GM12878 (cell line): Measurements from ENCODE around the gene LRRC31. TPM values are rescaled to one million over a fixed set of nuclear protein-coding genes. Genes with fewer than 3 reads are reported as not detected.

Experiments
- EP300 ChIP-seq, 2 experiments: fragments of 150-350 bp in 1 of 2; IDR thresholded peaks; 2 replicates each; pipeline ENCODE4 v1.6.1; 2011 to 2012; ENCODE audit warnings: low read depth in 2 of 2, low read length in 2 of 2, borderline replicate concordance in 1 of 2, improper control_type of control experiment in 1 of 2, inconsistent platforms in 1 of 2; ENCODE audit not compliant: control insufficient read depth in 1 of 2
- JUNB ChIP-seq: IDR thresholded peaks from 2 replicates; pipeline ENCODE4 v1.6.1; 2016; ENCODE audit warnings: antibody characterized with exemption, mild to moderate bottlenecking
- MEF2A ChIP-seq: IDR thresholded peaks from 2 replicates; pipeline ENCODE4 v1.6.1; 2011; ENCODE audit warnings: low read depth, mild to moderate bottlenecking, low read length, moderate library complexity; ENCODE audit not compliant: insufficient read depth
- PML ChIP-seq: IDR thresholded peaks from 2 replicates; pipeline ENCODE4 v1.6.1; 2012; ENCODE audit warnings: low read length, inconsistent platforms
- RAD51 ChIP-seq: fragments of 450-650 bp; IDR thresholded peaks from 2 replicates; pipeline ENCODE4 v1.6.1; 2016; ENCODE audit warnings: moderate library complexity, mild to moderate bottlenecking, inconsistent platforms
- RB1 ChIP-seq: fragments of 450-650 bp; formaldehyde crosslinking; IDR thresholded peaks from 2 replicates; pipeline ENCODE4 v1.6.1; 2017; ENCODE audit warnings: mild to moderate bottlenecking, borderline replicate concordance
- RFX5 ChIP-seq: IDR thresholded peaks from 2 replicates; pipeline ENCODE4 v1.6.1; 2011; ENCODE audit warnings: low read depth, low read length, improper control_type of control experiment
- RUNX3 ChIP-seq: IDR thresholded peaks from 2 replicates; pipeline ENCODE4 v1.6.1; 2012; ENCODE audit warnings: low read length, inconsistent platforms
- TCF12 ChIP-seq: IDR thresholded peaks from 2 replicates; pipeline ENCODE4 v1.6.1; 2011; ENCODE audit warnings: low read depth, mild to moderate bottlenecking, low read length
- WRNIP1 ChIP-seq: IDR thresholded peaks from 2 replicates; pipeline ENCODE4 v1.6.1; 2011; ENCODE audit warnings: low read depth, low read length, improper control_type of control experiment, borderline replicate concordance
- ZNF384 ChIP-seq: IDR thresholded peaks from 2 replicates; pipeline ENCODE4 v1.6.1; 2012; ENCODE audit warnings: low read depth, mild to moderate bottlenecking, low read length, improper control_type of control experiment, borderline replicate concordance
- polyA plus RNA-seq, 11 experiments: library from polyadenylated mRNA; depleted of rRNA in 4 of 11; unstranded in 6 of 11; stranded (reverse) in 5 of 11; fragments of >200 nt; fragmentation: Nextera tagmentation in 4 of 11; fragmentation: Illumina TruSeq in 1 of 11; extraction: Ambion mirVana in 4 of 11; extraction: Trizol in 1 of 11; gene quantifications; 1 replicate in 1 of 11; 2 replicates in 10 of 11; pipeline versions ENCODE4 v1.2.1 to v1.2.3, GENCODE V29; 2011 to 2016; ENCODE audit warnings: inconsistent platforms in 2 of 11, missing spikeins in 2 of 11, low read depth in 1 of 11
- total RNA-seq, 4 experiments: library from RNA; depleted of rRNA in 3 of 4; stranded (reverse); fragments of >200 nt in 3 of 4; fragmentation: Illumina TruSeq in 1 of 4; extraction: Trizol in 1 of 4; gene quantifications; 2 replicates each; pipeline versions ENCODE4 v1.2.1 to v1.2.3, GENCODE V29; 2013 to 2021
- TF ChIP-seq, protein P1 (sequence below): IDR thresholded peaks from 2 replicates; pipeline ENCODE4 v1.6.1; 2011; ENCODE audit warnings: borderline replicate concordance, low read depth, mild to moderate bottlenecking, moderate library complexity, mixed read lengths, low read length; ENCODE audit not compliant: insufficient read depth; ENCODE audit errors: extremely low read length
- TF ChIP-seq, protein P2 (sequence below): fragments of 450-650 bp; IDR thresholded peaks from 2 replicates; pipeline ENCODE4 v1.6.1; 2017; ENCODE audit warnings: mild to moderate bottlenecking, moderate library complexity
- TF ChIP-seq, protein P3 (sequence below): fragments of 450-650 bp; formaldehyde crosslinking; IDR thresholded peaks from 2 replicates; pipeline ENCODE4 v1.4.0; 2022; ENCODE audit warnings: mild to moderate bottlenecking, moderate library complexity
- TF ChIP-seq, protein P4 (sequence below): IDR thresholded peaks from 2 replicates; pipeline ENCODE4 v1.6.1; 2012; ENCODE audit warnings: low read length, inconsistent platforms
- TF ChIP-seq, protein P5 (sequence below): fragments of 450-650 bp; IDR thresholded peaks from 2 replicates; pipeline ENCODE4 v1.6.1; 2017; ENCODE audit warnings: mild to moderate bottlenecking

LRRC31 gene
- total and polyA plus RNA-seq, 10 of the 15 experiments (the other 5 are each of a cell fraction or from before 2014, with no cell fraction given) = 0.04 to 0.06 (median 0.06) TPM; not detected in 7

DNA sequence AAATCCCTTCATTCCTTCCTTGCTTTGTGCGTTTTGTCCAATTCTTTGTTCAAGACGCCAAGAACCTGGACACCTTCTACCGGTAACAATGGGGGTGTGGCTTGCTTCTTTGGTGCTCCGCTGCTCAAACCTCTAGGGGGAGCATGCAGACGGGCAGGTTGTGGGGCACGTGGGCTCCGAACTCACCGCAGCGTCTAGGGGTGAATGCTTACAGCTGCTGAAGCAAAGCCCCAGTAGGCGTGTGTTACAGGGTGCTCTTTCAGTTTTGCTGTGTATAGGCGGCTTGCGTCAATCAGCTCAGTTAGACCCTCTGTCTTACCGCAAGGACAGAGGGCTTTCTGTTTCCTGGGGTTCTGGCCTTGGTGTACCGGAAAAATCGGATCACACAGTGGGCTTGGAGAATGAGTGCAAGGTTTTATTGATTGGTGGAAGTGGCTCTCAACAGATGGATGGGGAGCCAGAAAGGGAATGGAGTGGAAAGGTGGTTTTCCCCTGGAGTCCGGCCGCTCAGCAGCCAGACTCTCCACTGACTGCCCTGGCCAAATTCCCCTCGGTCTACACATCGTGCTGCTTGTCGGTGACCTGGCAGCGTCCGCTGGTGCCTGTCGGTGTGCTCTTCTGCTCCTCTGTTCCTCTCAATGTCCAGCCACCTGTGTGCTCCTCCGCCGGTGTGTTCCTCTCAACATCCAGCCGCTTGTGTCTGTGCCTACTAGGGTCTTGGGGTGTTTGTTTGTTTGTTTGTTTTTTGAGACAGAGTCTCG is 55.8 kb downstream of the LRRC31 start (continued):
- TF ChIP-seq, protein P1, sequence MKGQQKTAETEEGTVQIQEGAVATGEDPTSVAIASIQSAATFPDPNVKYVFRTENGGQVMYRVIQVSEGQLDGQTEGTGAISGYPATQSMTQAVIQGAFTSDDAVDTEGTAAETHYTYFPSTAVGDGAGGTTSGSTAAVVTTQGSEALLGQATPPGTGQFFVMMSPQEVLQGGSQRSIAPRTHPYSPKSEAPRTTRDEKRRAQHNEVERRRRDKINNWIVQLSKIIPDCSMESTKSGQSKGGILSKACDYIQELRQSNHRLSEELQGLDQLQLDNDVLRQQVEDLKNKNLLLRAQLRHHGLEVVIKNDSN = peak; percentile 85
- TF ChIP-seq RB1 = no peak
- peak; percentile 29; the same call in 1 of the 2 replicates for TF ChIP-seq JUNB
- TF ChIP-seq, protein P2, sequence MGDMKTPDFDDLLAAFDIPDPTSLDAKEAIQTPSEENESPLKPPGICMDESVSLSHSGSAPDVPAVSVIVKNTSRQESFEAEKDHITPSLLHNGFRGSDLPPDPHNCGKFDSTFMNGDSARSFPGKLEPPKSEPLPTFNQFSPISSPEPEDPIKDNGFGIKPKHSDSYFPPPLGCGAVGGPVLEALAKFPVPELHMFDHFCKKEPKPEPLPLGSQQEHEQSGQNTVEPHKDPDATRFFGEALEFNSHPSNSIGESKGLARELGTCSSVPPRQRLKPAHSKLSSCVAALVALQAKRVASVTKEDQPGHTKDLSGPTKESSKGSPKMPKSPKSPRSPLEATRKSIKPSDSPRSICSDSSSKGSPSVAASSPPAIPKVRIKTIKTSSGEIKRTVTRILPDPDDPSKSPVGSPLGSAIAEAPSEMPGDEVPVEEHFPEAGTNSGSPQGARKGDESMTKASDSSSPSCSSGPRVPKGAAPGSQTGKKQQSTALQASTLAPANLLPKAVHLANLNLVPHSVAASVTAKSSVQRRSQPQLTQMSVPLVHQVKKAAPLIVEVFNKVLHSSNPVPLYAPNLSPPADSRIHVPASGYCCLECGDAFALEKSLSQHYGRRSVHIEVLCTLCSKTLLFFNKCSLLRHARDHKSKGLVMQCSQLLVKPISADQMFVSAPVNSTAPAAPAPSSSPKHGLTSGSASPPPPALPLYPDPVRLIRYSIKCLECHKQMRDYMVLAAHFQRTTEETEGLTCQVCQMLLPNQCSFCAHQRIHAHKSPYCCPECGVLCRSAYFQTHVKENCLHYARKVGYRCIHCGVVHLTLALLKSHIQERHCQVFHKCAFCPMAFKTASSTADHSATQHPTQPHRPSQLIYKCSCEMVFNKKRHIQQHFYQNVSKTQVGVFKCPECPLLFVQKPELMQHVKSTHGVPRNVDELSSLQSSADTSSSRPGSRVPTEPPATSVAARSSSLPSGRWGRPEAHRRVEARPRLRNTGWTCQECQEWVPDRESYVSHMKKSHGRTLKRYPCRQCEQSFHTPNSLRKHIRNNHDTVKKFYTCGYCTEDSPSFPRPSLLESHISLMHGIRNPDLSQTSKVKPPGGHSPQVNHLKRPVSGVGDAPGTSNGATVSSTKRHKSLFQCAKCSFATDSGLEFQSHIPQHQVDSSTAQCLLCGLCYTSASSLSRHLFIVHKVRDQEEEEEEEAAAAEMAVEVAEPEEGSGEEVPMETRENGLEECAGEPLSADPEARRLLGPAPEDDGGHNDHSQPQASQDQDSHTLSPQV = no peak
- no peak for TF ChIP-seq ZNF384
- TF ChIP-seq RAD51 = peak; percentile 94
- TF ChIP-seq, protein P3, sequence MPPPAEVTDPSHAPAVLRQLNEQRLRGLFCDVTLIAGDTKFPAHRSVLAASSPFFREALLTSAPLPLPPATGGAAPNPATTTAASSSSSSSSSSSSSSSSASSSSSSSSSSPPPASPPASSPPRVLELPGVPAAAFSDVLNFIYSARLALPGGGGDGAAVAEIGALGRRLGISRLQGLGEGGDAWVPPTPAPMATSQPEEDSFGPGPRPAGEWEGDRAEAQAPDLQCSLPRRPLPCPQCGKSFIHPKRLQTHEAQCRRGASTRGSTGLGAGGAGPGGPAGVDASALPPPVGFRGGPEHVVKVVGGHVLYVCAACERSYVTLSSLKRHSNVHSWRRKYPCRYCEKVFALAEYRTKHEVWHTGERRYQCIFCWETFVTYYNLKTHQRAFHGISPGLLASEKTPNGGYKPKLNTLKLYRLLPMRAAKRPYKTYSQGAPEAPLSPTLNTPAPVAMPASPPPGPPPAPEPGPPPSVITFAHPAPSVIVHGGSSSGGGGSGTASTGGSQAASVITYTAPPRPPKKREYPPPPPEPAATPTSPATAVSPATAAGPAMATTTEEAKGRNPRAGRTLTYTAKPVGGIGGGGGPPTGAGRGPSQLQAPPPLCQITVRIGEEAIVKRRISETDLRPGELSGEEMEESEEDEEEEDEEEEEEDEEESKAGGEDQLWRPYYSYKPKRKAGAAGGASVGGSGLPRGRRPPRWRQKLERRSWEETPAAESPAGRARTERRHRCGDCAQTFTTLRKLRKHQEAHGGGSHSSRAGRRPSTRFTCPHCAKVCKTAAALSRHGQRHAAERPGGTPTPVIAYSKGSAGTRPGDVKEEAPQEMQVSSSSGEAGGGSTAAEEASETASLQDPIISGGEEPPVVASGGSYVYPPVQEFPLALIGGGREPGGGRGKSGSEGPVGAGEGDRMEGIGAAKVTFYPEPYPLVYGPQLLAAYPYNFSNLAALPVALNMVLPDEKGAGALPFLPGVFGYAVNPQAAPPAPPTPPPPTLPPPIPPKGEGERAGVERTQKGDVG (CRISPR knock-in tag) = no peak
- no peak for TF ChIP-seq PML
- TF ChIP-seq EP300 (IDR thresholded peaks at IDR 0.05; ENCODE audit: borderline replicate concordance in 1 of 2, control insufficient read depth in 1 of 2, low read depth in 2 of 2, low read length in 2 of 2) = peak; percentile 62 to 84; a peak in 3 of 4 replicates
- 0 out of 2 replicates have a peak, but pooled peaks have one; percentile 16 for TF ChIP-seq MEF2A
- TF ChIP-seq RUNX3 = peak; percentile 95
- TF ChIP-seq WRNIP1 = no peak
- TF ChIP-seq, protein P4, sequence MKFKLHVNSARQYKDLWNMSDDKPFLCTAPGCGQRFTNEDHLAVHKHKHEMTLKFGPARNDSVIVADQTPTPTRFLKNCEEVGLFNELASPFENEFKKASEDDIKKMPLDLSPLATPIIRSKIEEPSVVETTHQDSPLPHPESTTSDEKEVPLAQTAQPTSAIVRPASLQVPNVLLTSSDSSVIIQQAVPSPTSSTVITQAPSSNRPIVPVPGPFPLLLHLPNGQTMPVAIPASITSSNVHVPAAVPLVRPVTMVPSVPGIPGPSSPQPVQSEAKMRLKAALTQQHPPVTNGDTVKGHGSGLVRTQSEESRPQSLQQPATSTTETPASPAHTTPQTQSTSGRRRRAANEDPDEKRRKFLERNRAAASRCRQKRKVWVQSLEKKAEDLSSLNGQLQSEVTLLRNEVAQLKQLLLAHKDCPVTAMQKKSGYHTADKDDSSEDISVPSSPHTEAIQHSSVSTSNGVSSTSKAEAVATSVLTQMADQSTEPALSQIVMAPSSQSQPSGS = peak; percentile 53; the same call in 1 of the 2 replicates
- TF ChIP-seq, protein P5, sequence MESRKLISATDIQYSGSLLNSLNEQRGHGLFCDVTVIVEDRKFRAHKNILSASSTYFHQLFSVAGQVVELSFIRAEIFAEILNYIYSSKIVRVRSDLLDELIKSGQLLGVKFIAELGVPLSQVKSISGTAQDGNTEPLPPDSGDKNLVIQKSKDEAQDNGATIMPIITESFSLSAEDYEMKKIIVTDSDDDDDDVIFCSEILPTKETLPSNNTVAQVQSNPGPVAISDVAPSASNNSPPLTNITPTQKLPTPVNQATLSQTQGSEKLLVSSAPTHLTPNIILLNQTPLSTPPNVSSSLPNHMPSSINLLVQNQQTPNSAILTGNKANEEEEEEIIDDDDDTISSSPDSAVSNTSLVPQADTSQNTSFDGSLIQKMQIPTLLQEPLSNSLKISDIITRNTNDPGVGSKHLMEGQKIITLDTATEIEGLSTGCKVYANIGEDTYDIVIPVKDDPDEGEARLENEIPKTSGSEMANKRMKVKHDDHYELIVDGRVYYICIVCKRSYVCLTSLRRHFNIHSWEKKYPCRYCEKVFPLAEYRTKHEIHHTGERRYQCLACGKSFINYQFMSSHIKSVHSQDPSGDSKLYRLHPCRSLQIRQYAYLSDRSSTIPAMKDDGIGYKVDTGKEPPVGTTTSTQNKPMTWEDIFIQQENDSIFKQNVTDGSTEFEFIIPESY = no peak
- TF ChIP-seq RFX5 = no peak
- peak; percentile 99 for TF ChIP-seq TCF12
